HG03097 (cell line): ENCODE measurements around the gene PODN.

Source experiments
- ATAC-seq: cut with Tn5 transposase; IDR thresholded peaks from one replicate; pipeline ENCODE4 v1.9.1; 2021; ENCODE audit not compliant: unreplicated experiment, low FRiP score

PODN gene

GRCh38 chr1:53111693-53112092 lies 49.7 kb downstream of the PODN start:
- no peak for ATAC-seq

GRCh38 chr1:53112271-53112774 lies 50.3 kb downstream of the PODN start:
- ATAC-seq, result no peak

- ATAC-seq, result no peak
Observed at GRCh38 chr1:53112861-53113260, 50.8 kb downstream of the PODN start.

GRCh38 chr1:53114090-53114489 lies 52.1 kb downstream of the PODN start:
- ATAC-seq, result no peak

- no peak for ATAC-seq
Observed at GRCh38 chr1:53114581-53115400, 52.8 kb downstream of the PODN start.

- ATAC-seq, result no peak
Observed at GRCh38 chr1:53115403-53116306, 53.6 kb downstream of the PODN start.

- ATAC-seq, result no peak
Observed at GRCh38 chr1:53116307-53116810, 54.3 kb downstream of the PODN start.

GRCh38 chr1:53116933-53117600 lies 55.1 kb downstream of the PODN start:
- ATAC-seq, result no peak

GRCh38 chr1:53117836-53118235 lies 55.8 kb downstream of the PODN start:
- no peak for ATAC-seq

- no peak for ATAC-seq
Observed at GRCh38 chr1:53120659-53121058, 58.6 kb downstream of the PODN start.

- no peak for ATAC-seq
Observed at GRCh38 chr1:53121319-53122172, 59.5 kb downstream of the PODN start.

- ATAC-seq, result no peak
Observed at GRCh38 chr1:53122201-53122885, 60.3 kb downstream of the PODN start.

GRCh38 chr1:53122961-53123413 lies 61.0 kb downstream of the PODN start:
- ATAC-seq, result no peak

- no peak for ATAC-seq
Observed at GRCh38 chr1:53123453-53124140, 61.6 kb downstream of the PODN start.

- no peak for ATAC-seq
Observed at GRCh38 chr1:53125122-53125521, 63.1 kb downstream of the PODN start.

- ATAC-seq, result no peak
Observed at GRCh38 chr1:53125623-53126360, 63.8 kb downstream of the PODN start.

- no peak for ATAC-seq
Observed at GRCh38 chr1:53126495-53126894, 64.5 kb downstream of the PODN start.

GRCh38 chr1:53127546-53127945 lies 65.5 kb downstream of the PODN start:
- ATAC-seq, result no peak
